Urinary bladder (tissue), 4 donors: ENCODE measurements around the gene AP3B2. TPM values are rescaled to one million over a fixed set of nuclear protein-coding genes. Genes with fewer than 3 reads are reported as not detected.

Experiments used
- DNase-seq: peaks from one replicate; pipeline ENCODE4 v3.0.0-alpha.2; 2015; ENCODE audit errors: extremely low spot score
- H3K27ac ChIP-seq: one replicate; pipeline ENCODE4 v1.5.1; 2013; ENCODE audit warnings: low read depth, mild to moderate bottlenecking, moderate library complexity
- H3K36me3 ChIP-seq: one replicate; pipeline ENCODE4 v1.6.1; 2013; ENCODE audit warnings: mild to moderate bottlenecking, moderate library complexity; ENCODE audit not compliant: insufficient read depth
- H3K4me1 ChIP-seq: one replicate; pipeline ENCODE4 v1.6.1; 2013; ENCODE audit warnings: mild to moderate bottlenecking, moderate library complexity; ENCODE audit not compliant: insufficient read depth
- H3K4me3 ChIP-seq: one replicate; pipeline ENCODE4 v1.5.1; 2013; ENCODE audit warnings: low read depth, low read length
- WGBS: extraction: QIAGEN DNeasy Blood & Tissue Kit; methylation state at CpG from one replicate; pipeline ENCODE4 v1.1.7; 2013; 5-methylcytosine and 5-hydroxymethylcytosine counted together
- polyA plus RNA-seq: library from polyadenylated mRNA; stranded (reverse); fragments of 200-250 nt; gene quantifications from one replicate; pipeline ENCODE4 v1.2.3, GENCODE V29; 2013
- total RNA-seq: library from RNA; depleted of rRNA; stranded (reverse); fragments of >200 nt; gene quantifications from one replicate; pipeline ENCODE4 v1.2.3, GENCODE V29; 2014
- donor health status: healthy with polysubstance abuse.
- donor health status: healthy.

Gene AP3B2
- total and polyA plus RNA-seq, 2 donors: 2.0 to 2.2 TPM

GRCh38 chr15:82680200-82681102, 29.2 kb downstream of the AP3B2 start:
- 2% methylated on average over 76 of the region's 76 CpGs for WGBS
- H3K36me3 ChIP-seq: no peaks in the 10 kb centered on the region
- H3K4me1 ChIP-seq: no peaks in the 10 kb centered on the region
- no peak overlapping the region for H3K27ac ChIP-seq
- peak overlapping the region; percentile 36 for H3K4me3 ChIP-seq
- no peak for DNase-seq

GRCh38 chr15:82679626-82680199, 30.0 kb downstream of the AP3B2 start:
- WGBS: 23% methylated on average over 19 of the region's 19 CpGs
- Histone ChIP-seq H3K4me3 (peak overlapping the region; percentile 36), H3K27ac (no peak overlapping the region)

GRCh38 chr15:82677720-82678323, 31.9 kb downstream of the AP3B2 start:
- Histone ChIP-seq H3K27ac (no peak overlapping the region), H3K36me3 (no peaks in the 10 kb centered on the region), H3K4me1 (no peaks in the 10 kb centered on the region), H3K4me3 (no peak overlapping the region)
- 82% methylated on average over 7 of the region's 7 CpGs for WGBS
- no peak for DNase-seq

More at GRCh38 chr15:82679626-82680199, 30.0 kb downstream of the AP3B2 start:
- Histone ChIP-seq H3K36me3 (no peaks in the 10 kb centered on the region), H3K4me1 (no peaks in the 10 kb centered on the region)
- no peak for DNase-seq

GRCh38 chr15:82674873-82675272, 34.8 kb downstream of the AP3B2 start:
- H3K27ac ChIP-seq: no peak overlapping the region
- WGBS: 80% methylated on average over 2 of the region's 2 CpGs
- DNase-seq: no peak

GRCh38 chr15:82670699-82671098, 39.0 kb downstream of the AP3B2 start:
- Histone ChIP-seq H3K4me1 (no peaks in the 10 kb centered on the region), H3K4me3 (no peak overlapping the region), H3K27ac (no peak overlapping the region), H3K36me3 (no peaks in the 10 kb centered on the region)
- WGBS: 83% methylated on average over 4 of the region's 4 CpGs
- DNase-seq: no peak

More at GRCh38 chr15:82674873-82675272, 34.8 kb downstream of the AP3B2 start:
- Histone ChIP-seq H3K36me3 (no peaks in the 10 kb centered on the region), H3K4me1 (no peaks in the 10 kb centered on the region), H3K4me3 (no peak overlapping the region)

- DNase-seq: no peak
- 90% methylated on average over 10 of the region's 10 CpGs for WGBS
- Histone ChIP-seq H3K27ac (no peak overlapping the region), H3K4me3 (no peak overlapping the region), H3K36me3 (no peaks in the 10 kb centered on the region), H3K4me1 (no peaks in the 10 kb centered on the region)
Observed at GRCh38 chr15:82666606-82667005, 43.1 kb downstream of the AP3B2 start.

GRCh38 chr15:82664021-82664420, 45.7 kb downstream of the AP3B2 start:
- no peaks in the 10 kb centered on the region for H3K4me1 ChIP-seq
- 79% methylated on average over 5 of the region's 5 CpGs for WGBS
- H3K4me3 ChIP-seq: no peak overlapping the region
- DNase-seq: no peak
- no peak overlapping the region for H3K27ac ChIP-seq
- H3K36me3 ChIP-seq: no peaks in the 10 kb centered on the region

GRCh38 chr15:82663186-82663600, 46.5 kb downstream of the AP3B2 start:
- no peak for DNase-seq
- Histone ChIP-seq H3K4me1 (no peaks in the 10 kb centered on the region), H3K27ac (no peak overlapping the region), H3K4me3 (no peak overlapping the region), H3K36me3 (no peaks in the 10 kb centered on the region)
- WGBS: 9% methylated on average over 4 of the region's 4 CpGs

GRCh38 chr15:82662641-82663040, 47.0 kb downstream of the AP3B2 start:
- Histone ChIP-seq H3K36me3 (no peaks in the 10 kb centered on the region), H3K4me3 (no peak overlapping the region), H3K27ac (no peak overlapping the region), H3K4me1 (no peaks in the 10 kb centered on the region)
- DNase-seq: no peak
- WGBS: 79% methylated on average over 9 of the region's 9 CpGs

- Histone ChIP-seq H3K4me3 (no peak overlapping the region), H3K4me1 (no peaks in the 10 kb centered on the region), H3K36me3 (no peaks in the 10 kb centered on the region), H3K27ac (no peak overlapping the region)
- no peak for DNase-seq
- WGBS: 47% methylated on average over 1 of the region's 1 CpG
Observed at GRCh38 chr15:82660378-82660777, 49.3 kb downstream of the AP3B2 start.

GRCh38 chr15:82656641-82657266, 52.9 kb downstream of the AP3B2 start:
- no peak for DNase-seq
- Histone ChIP-seq H3K4me1 (no peaks in the 10 kb centered on the region), H3K4me3 (no peak overlapping the region), H3K36me3 (no peaks in the 10 kb centered on the region), H3K27ac (no peak overlapping the region)
- 67% methylated on average over 7 of the region's 7 CpGs for whole genome bisulfite sequencing

- no peaks in the 10 kb centered on the region for H3K36me3 ChIP-seq
- DNase-seq: no peak
- H3K4me3 ChIP-seq: no peak overlapping the region
- no peaks in the 10 kb centered on the region for H3K4me1 ChIP-seq
- 72% methylated on average over 3 of the region's 3 CpGs for WGBS
- H3K27ac ChIP-seq: no peak overlapping the region
Observed at GRCh38 chr15:82655606-82656005, 54.1 kb downstream of the AP3B2 start.

- WGBS: 72% methylated on average over 3 of the region's 3 CpGs
- H3K4me1 ChIP-seq: no peaks in the 10 kb centered on the region
Observed at GRCh38 chr15:82653483-82654168, 56.0 kb downstream of the AP3B2 start.

More at GRCh38 chr15:82653483-82654168, 56.0 kb downstream of the AP3B2 start:
- Histone ChIP-seq H3K36me3 (no peaks in the 10 kb centered on the region), H3K4me3 (no peak overlapping the region), H3K27ac (no peak overlapping the region)
- no peak for DNase-seq
